Neutrophil (primary cell): Measurements from ENCODE around the gene RAN.
"Not testable (repeated sequence)": the region's sequence is repeated elsewhere in the genome, so short reads cannot be mapped to it uniquely, and the experiment has no call there.

ENCODE experiments used
- H3K27ac ChIP-seq: fragments of 200-600 bp; sonication (generic); 2 replicates; pipeline ENCODE4 v1.5.1; 2016; ENCODE audit warnings: mild to moderate bottlenecking, moderate library complexity
- H3K27me3 ChIP-seq: fragments of 200-600 bp; sonication (generic); 2 replicates; pipeline ENCODE4 v1.6.0; 2016; ENCODE audit warnings: mild to moderate bottlenecking
- H3K36me3 ChIP-seq: fragments of 200-600 bp; sonication (generic); 2 replicates; pipeline ENCODE4 v1.5.1; 2017
- H3K4me1 ChIP-seq, 2 experiments: fragments of 200-600 bp in 1 of 2; sonication (generic) in 1 of 2; 1 replicate in 1 of 2; 2 replicates in 1 of 2; pipeline versions ENCODE4 v1.5.1 to v1.6.1; 2013 to 2016; ENCODE audit warnings: low read depth in 1 of 2, low read length in 1 of 2, mild to moderate bottlenecking in 1 of 2, moderate library complexity in 1 of 2; ENCODE audit not compliant: control insufficient read depth in 1 of 2, insufficient read depth in 1 of 2
- H3K4me3 ChIP-seq, 2 experiments: fragments of 200-600 bp in 1 of 2; sonication (generic) in 1 of 2; 1 replicate in 1 of 2; 2 replicates in 1 of 2; pipeline ENCODE4 v1.5.1; 2013 to 2016; ENCODE audit warnings: low read depth in 1 of 2, low read length in 1 of 2, mild to moderate bottlenecking in 1 of 2, moderate library complexity in 1 of 2
- H3K9me3 ChIP-seq: fragments of 200-600 bp; sonication (generic); 2 replicates; pipeline ENCODE4 v1.5.1; 2016
- TF ChIP-seq, protein P1 (sequence below): fragments of 200-600 bp; sonication (generic); IDR thresholded peaks from 2 replicates; pipeline ENCODE4 v1.5.1; 2016; ENCODE audit warnings: antibody characterized with exemption

Gene RAN

DNA sequence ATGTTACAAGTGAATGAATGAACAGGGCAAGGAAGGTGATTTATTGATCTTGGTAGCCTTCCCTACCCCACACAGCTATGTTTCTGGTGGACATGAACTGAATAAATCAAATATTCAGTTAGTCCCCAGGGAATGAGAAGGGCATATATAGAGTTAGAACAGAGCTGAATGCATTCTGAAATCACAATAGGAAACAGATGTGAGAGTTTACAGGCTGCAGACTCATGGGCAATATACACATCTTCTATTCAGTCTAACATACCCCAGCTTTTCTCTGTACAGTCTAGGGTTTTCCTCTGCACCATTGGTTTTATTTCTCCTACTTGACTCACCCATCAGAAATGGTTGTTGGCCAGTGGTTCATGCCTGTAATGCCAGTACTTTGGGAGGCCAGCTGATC, 25.5 kb upstream of the RAN start:
- Histone ChIP-seq H3K27me3 (no peaks in the 10 kb centered on the region), H3K4me3 (no peak overlapping the region), H3K4me1 (no peaks in the 10 kb centered on the region), H3K9me3 (no peaks in the 10 kb centered on the region), H3K36me3 (no peaks in the 10 kb centered on the region), H3K27ac (no peak overlapping the region)
- TF ChIP-seq, protein P1, sequence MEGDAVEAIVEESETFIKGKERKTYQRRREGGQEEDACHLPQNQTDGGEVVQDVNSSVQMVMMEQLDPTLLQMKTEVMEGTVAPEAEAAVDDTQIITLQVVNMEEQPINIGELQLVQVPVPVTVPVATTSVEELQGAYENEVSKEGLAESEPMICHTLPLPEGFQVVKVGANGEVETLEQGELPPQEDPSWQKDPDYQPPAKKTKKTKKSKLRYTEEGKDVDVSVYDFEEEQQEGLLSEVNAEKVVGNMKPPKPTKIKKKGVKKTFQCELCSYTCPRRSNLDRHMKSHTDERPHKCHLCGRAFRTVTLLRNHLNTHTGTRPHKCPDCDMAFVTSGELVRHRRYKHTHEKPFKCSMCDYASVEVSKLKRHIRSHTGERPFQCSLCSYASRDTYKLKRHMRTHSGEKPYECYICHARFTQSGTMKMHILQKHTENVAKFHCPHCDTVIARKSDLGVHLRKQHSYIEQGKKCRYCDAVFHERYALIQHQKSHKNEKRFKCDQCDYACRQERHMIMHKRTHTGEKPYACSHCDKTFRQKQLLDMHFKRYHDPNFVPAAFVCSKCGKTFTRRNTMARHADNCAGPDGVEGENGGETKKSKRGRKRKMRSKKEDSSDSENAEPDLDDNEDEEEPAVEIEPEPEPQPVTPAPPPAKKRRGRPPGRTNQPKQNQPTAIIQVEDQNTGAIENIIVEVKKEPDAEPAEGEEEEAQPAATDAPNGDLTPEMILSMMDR = no peak

DNA sequence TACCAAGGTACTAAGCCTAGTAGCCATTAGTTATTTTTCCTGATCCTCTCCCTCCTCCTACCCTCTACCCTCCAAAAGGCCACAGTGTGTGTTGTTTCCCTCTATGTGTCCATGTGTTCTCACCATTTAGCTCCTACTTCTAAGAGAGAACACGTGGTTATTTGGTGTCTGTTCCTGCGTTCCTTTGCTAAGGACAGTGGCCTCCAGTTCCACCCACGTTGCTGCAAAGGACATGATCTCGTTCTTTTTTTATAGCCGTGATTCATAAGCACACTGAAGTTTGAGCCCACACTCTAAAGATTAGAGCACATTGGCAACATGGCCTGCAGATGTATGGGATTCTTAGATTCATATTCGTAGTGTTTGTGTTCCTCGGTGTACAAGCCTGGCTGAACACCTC, 24.8 kb upstream of the RAN start:
- no peak overlapping the region for H3K27ac ChIP-seq
- no peaks in the 10 kb centered on the region for H3K36me3 ChIP-seq
- TF ChIP-seq, protein P1 = no peak

DNA sequence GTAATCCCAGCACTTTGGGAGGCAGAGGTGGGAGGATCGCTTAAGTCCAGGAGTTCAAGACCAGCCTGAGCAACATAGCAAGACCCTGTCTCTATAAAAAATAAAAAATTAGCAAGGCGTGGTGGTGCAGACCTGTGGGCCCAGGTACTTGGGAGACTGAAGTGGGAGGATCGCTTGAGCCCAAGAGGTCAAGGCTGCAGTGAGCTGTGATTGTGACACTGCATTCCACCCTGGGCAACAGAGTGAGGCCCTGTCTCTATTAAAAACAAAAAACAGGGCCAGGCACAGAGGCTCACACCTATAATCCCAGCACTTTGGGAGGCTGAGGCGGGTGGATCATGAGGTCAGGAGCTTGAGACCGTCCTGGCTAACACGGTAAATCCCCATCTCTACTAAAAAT, 23.8 kb upstream of the RAN start:
- H3K27ac ChIP-seq, H3K9me3 ChIP-seq, H3K27me3 ChIP-seq, H3K36me3 ChIP-seq, H3K4me3 ChIP-seq, H3K4me1 ChIP-seq: not testable (repeated sequence)

More for the DNA sequence above, 24.8 kb upstream of the RAN start:
- H3K4me3 ChIP-seq = no peak overlapping the region
- H3K9me3 ChIP-seq = no peaks in the 10 kb centered on the region
- H3K4me1 ChIP-seq = no peaks in the 10 kb centered on the region
- no peaks in the 10 kb centered on the region for H3K27me3 ChIP-seq

DNA sequence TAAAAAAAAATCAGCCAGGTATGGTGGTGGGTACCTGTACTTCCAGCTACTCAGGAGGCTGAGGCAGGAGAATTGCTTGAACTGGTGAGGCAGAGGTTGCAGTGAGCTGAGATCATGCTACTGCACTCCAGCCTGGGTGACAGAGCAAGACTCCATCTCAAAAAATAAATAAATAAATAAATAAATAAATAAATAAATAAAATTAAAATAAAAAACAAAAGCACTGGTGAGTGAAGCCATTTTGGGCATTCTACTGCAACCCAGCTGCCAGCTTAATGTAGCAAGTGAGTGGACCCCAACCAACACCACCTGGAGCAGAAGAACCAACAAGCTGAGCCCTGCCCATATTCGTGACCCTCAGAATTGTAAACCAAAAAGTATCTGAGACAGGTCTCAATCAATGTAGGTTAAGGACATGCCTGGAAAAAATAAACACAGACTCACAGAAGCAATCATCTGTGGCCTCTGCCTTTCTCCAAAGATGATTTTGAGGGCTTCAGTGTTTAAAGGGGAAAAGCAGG, 23.0 kb upstream of the RAN start:
- H3K27ac ChIP-seq, H3K27me3 ChIP-seq, H3K4me1 ChIP-seq, H3K4me3 ChIP-seq, H3K36me3 ChIP-seq, H3K9me3 ChIP-seq: not testable (repeated sequence)

DNA sequence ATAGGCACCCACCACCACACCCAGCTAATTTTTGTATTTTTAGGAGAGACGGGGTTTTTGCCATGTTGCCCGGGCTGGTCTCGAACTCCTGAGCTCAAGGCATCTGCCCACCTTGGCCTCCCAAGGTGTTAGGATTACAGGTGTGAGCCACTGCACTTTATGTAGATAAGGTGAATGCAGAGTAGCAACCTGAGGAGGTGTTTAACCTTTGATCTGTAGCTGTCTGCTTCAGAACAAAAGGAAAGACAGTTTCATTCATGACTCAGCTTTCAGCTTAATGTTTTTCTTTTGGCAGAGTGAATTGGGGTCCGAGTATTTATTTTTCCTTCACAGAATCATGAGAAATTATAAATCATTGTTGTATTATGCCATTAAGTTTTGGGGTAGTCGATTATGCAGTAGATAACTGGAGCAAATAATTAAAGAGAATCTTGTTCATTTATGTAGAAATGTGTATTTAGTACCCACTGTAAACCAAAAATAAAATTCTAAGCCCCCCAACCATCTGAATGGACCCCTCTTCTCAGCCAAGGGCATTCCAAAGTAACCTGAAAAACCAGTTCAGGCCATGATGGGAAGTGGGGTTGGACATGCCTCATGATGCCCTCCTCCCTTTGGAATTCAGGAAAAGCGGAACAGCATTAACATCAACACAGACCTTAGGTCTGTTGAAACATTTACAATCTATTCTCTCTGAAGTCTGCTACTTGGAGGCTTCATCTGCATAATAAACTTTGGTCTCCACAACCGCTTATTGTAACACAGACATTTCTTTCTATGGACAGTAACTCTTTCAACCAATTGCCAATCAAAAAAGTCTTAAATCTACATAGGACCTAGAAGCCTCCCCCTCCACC, 22.1 kb upstream of the RAN start:
- Histone ChIP-seq H3K27me3 (peaks cover 16% of the 10 kb centered on the region), H3K4me1 (no peaks in the 10 kb centered on the region), H3K27ac (no peak overlapping the region), H3K4me3 (no peak overlapping the region), H3K36me3 (no peaks in the 10 kb centered on the region), H3K9me3 (no peaks in the 10 kb centered on the region)
- TF ChIP-seq, protein P1 = no peak

DNA sequence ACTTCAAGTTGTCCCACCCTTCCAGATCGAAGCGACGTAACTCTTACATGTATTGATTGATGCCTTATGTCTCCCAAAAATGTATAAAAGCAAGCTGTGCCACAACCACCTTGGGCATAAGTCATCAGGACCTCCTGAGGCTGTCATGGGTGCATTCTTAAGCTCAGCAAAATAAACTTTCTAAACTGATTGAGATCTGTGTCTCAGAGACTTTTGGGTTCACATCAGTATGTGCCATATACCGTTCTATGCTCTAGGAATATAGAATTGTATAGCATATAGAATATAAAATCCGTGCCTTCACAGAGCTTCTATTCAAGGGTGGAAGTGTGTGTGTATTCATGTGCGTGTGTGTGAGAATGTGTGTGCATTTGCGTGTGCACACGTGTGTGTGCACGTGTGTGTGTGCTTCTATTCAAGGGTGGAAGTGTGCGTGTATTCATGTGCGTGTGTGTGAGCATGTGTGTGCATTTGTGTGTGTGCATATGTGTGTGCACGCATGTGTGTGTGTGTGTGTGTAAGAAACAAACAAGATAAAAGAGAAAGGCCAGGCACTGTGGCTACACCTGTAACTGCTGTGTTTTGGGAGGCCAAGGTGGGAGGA, 21.3 kb upstream of the RAN start:
- TF ChIP-seq, protein P1 = no peak
- no peaks in the 10 kb centered on the region for H3K9me3 ChIP-seq
- H3K36me3 ChIP-seq = no peaks in the 10 kb centered on the region
- H3K4me3 ChIP-seq = no peak overlapping the region
- no peaks in the 10 kb centered on the region for H3K4me1 ChIP-seq
- no peak overlapping the region for H3K27ac ChIP-seq
- peaks cover 16% of the 10 kb centered on the region for H3K27me3 ChIP-seq
